Stomach (tissue), 4 donors: ENCODE results near the gene ANKS1B.

Experiments
- POLR2A ChIP-seq, 4 donors: fragments of 450-650 bp; IDR thresholded peaks; one replicate each; pipeline ENCODE4 v1.6.1; 2016; ENCODE audit warnings: antibody characterized with exemption in 4 of 4, control low read depth in 2 of 4, mild to moderate bottlenecking in 1 of 4, moderate library complexity in 1 of 4
- TF ChIP-seq, protein P1 (sequence below), 7 experiments: fragments of 450-650 bp in 4 of 7; fragments of 200-600 bp in 3 of 7; sonication (generic) in 3 of 7; IDR thresholded peaks; one replicate each; pipeline ENCODE4 v1.5.1; 2016 to 2019; ENCODE audit warnings: antibody characterized with exemption in 7 of 7, control low read depth in 2 of 7, mild to moderate bottlenecking in 1 of 7

DNA sequence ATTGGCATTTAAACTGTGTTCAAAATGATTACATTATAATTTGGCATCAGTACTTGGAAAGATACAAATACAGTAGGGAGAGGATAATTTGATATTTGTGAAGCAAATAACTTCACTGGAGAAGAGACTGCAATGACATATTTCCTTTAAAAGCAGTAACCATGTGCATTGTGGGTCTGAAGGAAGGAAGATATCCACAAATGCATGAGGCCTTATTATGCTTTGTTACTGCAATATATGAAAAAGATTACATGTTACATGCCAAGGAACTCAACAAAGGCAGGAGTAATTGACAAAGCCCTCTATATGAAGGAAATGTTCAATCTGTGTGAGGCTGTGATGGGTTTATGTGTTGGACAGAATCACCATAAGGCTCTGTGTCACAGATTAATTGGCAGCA lies 948.2 kb downstream of the ANKS1B start:
- no peak for TF ChIP-seq POLR2A (IDR thresholded peaks at IDR 0.05)
- TF ChIP-seq, protein P1, sequence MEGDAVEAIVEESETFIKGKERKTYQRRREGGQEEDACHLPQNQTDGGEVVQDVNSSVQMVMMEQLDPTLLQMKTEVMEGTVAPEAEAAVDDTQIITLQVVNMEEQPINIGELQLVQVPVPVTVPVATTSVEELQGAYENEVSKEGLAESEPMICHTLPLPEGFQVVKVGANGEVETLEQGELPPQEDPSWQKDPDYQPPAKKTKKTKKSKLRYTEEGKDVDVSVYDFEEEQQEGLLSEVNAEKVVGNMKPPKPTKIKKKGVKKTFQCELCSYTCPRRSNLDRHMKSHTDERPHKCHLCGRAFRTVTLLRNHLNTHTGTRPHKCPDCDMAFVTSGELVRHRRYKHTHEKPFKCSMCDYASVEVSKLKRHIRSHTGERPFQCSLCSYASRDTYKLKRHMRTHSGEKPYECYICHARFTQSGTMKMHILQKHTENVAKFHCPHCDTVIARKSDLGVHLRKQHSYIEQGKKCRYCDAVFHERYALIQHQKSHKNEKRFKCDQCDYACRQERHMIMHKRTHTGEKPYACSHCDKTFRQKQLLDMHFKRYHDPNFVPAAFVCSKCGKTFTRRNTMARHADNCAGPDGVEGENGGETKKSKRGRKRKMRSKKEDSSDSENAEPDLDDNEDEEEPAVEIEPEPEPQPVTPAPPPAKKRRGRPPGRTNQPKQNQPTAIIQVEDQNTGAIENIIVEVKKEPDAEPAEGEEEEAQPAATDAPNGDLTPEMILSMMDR (IDR thresholded peaks at IDR 0.05) = no peak
